ENCODE data around the gene CATSPERZ. TPM values are rescaled to one million over a fixed set of nuclear protein-coding genes. Genes with fewer than 3 reads are reported as not detected.

Gene CATSPERZ
- total and polyA plus RNA-seq, 2 of the 13 experiments (the other 11 are each of a cell fraction or from before 2014, with no cell fraction given), result 0.22 to 0.48 TPM

- Histone ChIP-seq H2AFZ (ENCODE audit: low read length) (no peak overlapping the region), H3K79me2 (ENCODE audit: insufficient read depth, low read length) (no peaks in the 10 kb centered on the region), H3K4me1 (ENCODE audit: insufficient read depth, low read length) (peaks cover 28% of the 10 kb centered on the region; the same call in 1 of the 2 replicates), H3K27me3 (ENCODE audit: control insufficient read depth in 1 of 2, insufficient read depth in 2 of 2, low read length in 2 of 2) (peaks cover 4 to 16% of the 10 kb centered on the region in 2 experiments; a peak in 4 of 5 replicates), H3K9ac (ENCODE audit: insufficient read depth, low read depth, low read length) (no peak overlapping the region; the same call in 1 of the 2 replicates), H3K4me2 (ENCODE audit: low read depth, low read length) (peak overlapping the region; percentile 97; the same call in 1 of the 2 replicates), H3K9me3 (ENCODE audit: low read length) (no peaks in the 10 kb centered on the region), H3K27ac (ENCODE audit: extremely low read length, insufficient read depth, low read length) (no peak overlapping the region), H4K20me1 (ENCODE audit: insufficient read depth, low read length) (no peaks in the 10 kb centered on the region), H3K36me3 (replicated peaks in 1 of 2; ENCODE audit: control insufficient read depth in 1 of 2, insufficient read depth in 2 of 2, low read length in 2 of 2) (no peaks in the 10 kb centered on the region), H3K4me3 (replicated peaks in 1 of 3; ENCODE audit: insufficient read depth in 1 of 3, low read depth in 2 of 3, low read length in 3 of 3) (no peak overlapping the region; a peak in 1 of 6 replicates)
- 70% methylated on average over 9 of the region's 9 CpGs for WGBS (ENCODE audit: low lambda C conversion rate)
- ChIA-PET CTCF (ENCODE audit: low intra/inter-chr PET ratio, low total read pairs) (no interaction called here), POLR2A (interaction anchor here (2.4 kb wide), 1 partner anchor 31 kb away, joined by 14 read pairs; the partner anchor contains the start of genes PRDX5 and TRMT112)
- intact Hi-C loops (cut with micrococcal nuclease; ENCODE audit: unreplicated experiment) (no loop called here), in situ Hi-C loops (cut with HindIII; ENCODE audit: extremely low pct_ligation_motif_present, low pct_unique_long_range_greater_than_20kb) (no loop called here)
- no peak for DNase-seq (ENCODE audit: low spot score)
- no TSS peak for BruUV-seq (replicated peaks)
- no peak for ATAC-seq
- no peak for FAIRE-seq
- no peak for TF ChIP-seq THAP7 (CRISPR knock-in tag; IDR thresholded peaks at IDR 0.05)
- TF ChIP-seq HNRNPL (IDR thresholded peaks at IDR 0.05; ENCODE audit: low read depth, low read length), result 0 out of 2 replicates have a peak, but pooled peaks have one; percentile 3
Observed at GRCh38 chr11:64286801-64287159, 13.4 kb upstream of the CATSPERZ start.

- Histone ChIP-seq H3K9ac (ENCODE audit: insufficient read depth, low read depth, low read length) (no peak overlapping the region), H3K4me2 (ENCODE audit: low read depth, low read length) (no peak overlapping the region)
- no peak for ATAC-seq
Observed at GRCh38 chr11:64287676-64288352, 12.3 kb upstream of the CATSPERZ start.

More at GRCh38 chr11:64287676-64288352, 12.3 kb upstream of the CATSPERZ start:
- Histone ChIP-seq H3K79me2 (ENCODE audit: insufficient read depth, low read length) (no peaks in the 10 kb centered on the region), H2AFZ (ENCODE audit: low read length) (no peak overlapping the region), H3K4me3 (replicated peaks in 1 of 3; ENCODE audit: insufficient read depth in 1 of 3, low read depth in 2 of 3, low read length in 3 of 3) (no peak overlapping the region), H3K36me3 (replicated peaks in 1 of 2; ENCODE audit: control insufficient read depth in 1 of 2, insufficient read depth in 2 of 2, low read length in 2 of 2) (no peaks in the 10 kb centered on the region), H3K4me1 (ENCODE audit: insufficient read depth, low read length) (peaks cover 28% of the 10 kb centered on the region; the same call in 1 of the 2 replicates), H3K9me3 (ENCODE audit: low read length) (no peaks in the 10 kb centered on the region), H4K20me1 (ENCODE audit: insufficient read depth, low read length) (no peaks in the 10 kb centered on the region), H3K27ac (ENCODE audit: extremely low read length, insufficient read depth, low read length) (no peak overlapping the region), H3K27me3 (ENCODE audit: control insufficient read depth in 1 of 2, insufficient read depth in 2 of 2, low read length in 2 of 2) (peaks cover 9 to 26% of the 10 kb centered on the region in 2 experiments)
- CTCF ChIA-PET (ENCODE audit: low intra/inter-chr PET ratio, low total read pairs), result no interaction called here
- POLR2A ChIA-PET, result no interaction called here
- in situ Hi-C loops (cut with HindIII; ENCODE audit: extremely low pct_ligation_motif_present, low pct_unique_long_range_greater_than_20kb) (no loop called here), intact Hi-C loops (cut with micrococcal nuclease; ENCODE audit: unreplicated experiment) (no loop called here)
- 95% methylated on average over 18 of the region's 33 CpGs for WGBS (ENCODE audit: low lambda C conversion rate)
- TF ChIP-seq HNRNPL (IDR thresholded peaks at IDR 0.05; ENCODE audit: low read depth, low read length), result 0 out of 2 replicates have a peak, but pooled peaks have one; percentile 39
- TF ChIP-seq ZSCAN29 (CRISPR knock-in tag; conservative IDR thresholded peaks at IDR 0.05), result no peak
- no peak for TF ChIP-seq NR2F1 (CRISPR knock-in tag; IDR thresholded peaks at IDR 0.05)
- TF ChIP-seq HNRNPLL (IDR thresholded peaks at IDR 0.05; ENCODE audit: low read depth, low read length, poor library complexity, severe bottlenecking), result peak; percentile 15
- no peak for TF ChIP-seq THAP11 (CRISPR knock-in tag; IDR thresholded peaks at IDR 0.05)
- FAIRE-seq, result no peak
- no peak for DNase-seq (ENCODE audit: low spot score)
- no TSS peak for BruUV-seq (replicated peaks)

Data from HepG2 (cell line).